Osteocyte (in vitro differentiated cells): Measurements from ENCODE around the gene CPN1. TPM values are rescaled to one million over a fixed set of nuclear protein-coding genes. Genes with fewer than 3 reads are reported as not detected.

ENCODE experiments used
- DNase-seq: peaks from one replicate; pipeline ENCODE4 v3.0.0; 2021; ENCODE audit warnings: mixed read lengths; ENCODE audit not compliant: unreplicated experiment; ENCODE audit errors: extremely low spot score
- H3K27ac Mint-ChIP-seq: one replicate; pipeline ENCODE4 v1.8.0; 2021; ENCODE audit warnings: mild to moderate bottlenecking, mixed read lengths; ENCODE audit not compliant: unreplicated experiment
- H3K27me3 Mint-ChIP-seq: one replicate; pipeline ENCODE4 v1.8.0; 2021; ENCODE audit warnings: mixed read lengths; ENCODE audit not compliant: unreplicated experiment
- H3K36me3 Mint-ChIP-seq: one replicate; pipeline ENCODE4 v1.8.0; 2021; ENCODE audit warnings: mixed read lengths; ENCODE audit not compliant: unreplicated experiment
- H3K4me1 Mint-ChIP-seq: one replicate; pipeline ENCODE4 v1.8.0; 2021; ENCODE audit warnings: mixed read lengths; ENCODE audit not compliant: unreplicated experiment
- H3K4me3 Mint-ChIP-seq: one replicate; pipeline ENCODE4 v1.8.0; 2021; ENCODE audit warnings: mild to moderate bottlenecking, moderate library complexity, mixed read lengths; ENCODE audit not compliant: unreplicated experiment
- H3K9me3 Mint-ChIP-seq: one replicate; pipeline ENCODE4 v1.8.0; 2021; ENCODE audit warnings: mixed read lengths; ENCODE audit not compliant: unreplicated experiment
- total RNA-seq: library from RNA; stranded (reverse); gene quantifications from 2 replicates; pipeline ENCODE4 v1.2.1, GENCODE V29; 2021
- TF ChIP-seq, protein P1 (sequence below): fragments of 200-600 bp; sonication (generic); IDR thresholded peaks from 2 replicates; pipeline ENCODE4 v1.5.0; 2021; ENCODE audit warnings: antibody characterized with exemption, mild to moderate bottlenecking, moderate library complexity

Gene CPN1
- total RNA-seq, 1 donor from 2014 or later, result not detected

DNA sequence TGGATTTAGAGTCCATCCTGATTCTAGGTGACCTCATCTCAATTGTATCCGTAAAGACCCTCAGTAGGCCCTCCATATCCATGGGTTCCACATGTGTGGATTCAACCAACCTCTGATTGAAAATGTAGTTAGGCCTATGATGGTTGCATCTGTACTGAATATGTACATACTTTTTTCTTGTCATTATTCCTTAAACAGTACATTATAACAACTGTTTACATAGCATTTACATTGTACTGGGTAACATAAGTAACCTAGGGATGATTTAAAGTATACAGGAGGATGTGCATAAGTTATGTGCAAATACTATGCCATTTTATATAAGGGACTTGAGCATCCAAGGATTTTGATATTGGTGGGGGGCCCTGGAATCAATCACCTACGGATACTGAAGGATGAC is 10.1 kb downstream of the CPN1 start:
- Mint-ChIP-seq H3K27me3 (peaks cover 29% of the 10 kb centered on the region), H3K4me3 (no peak overlapping the region), H3K4me1 (no peaks in the 10 kb centered on the region), H3K36me3 (no peaks in the 10 kb centered on the region), H3K27ac (no peak overlapping the region), H3K9me3 (no peaks in the 10 kb centered on the region)
- no peak for DNase-seq
- TF ChIP-seq, protein P1, sequence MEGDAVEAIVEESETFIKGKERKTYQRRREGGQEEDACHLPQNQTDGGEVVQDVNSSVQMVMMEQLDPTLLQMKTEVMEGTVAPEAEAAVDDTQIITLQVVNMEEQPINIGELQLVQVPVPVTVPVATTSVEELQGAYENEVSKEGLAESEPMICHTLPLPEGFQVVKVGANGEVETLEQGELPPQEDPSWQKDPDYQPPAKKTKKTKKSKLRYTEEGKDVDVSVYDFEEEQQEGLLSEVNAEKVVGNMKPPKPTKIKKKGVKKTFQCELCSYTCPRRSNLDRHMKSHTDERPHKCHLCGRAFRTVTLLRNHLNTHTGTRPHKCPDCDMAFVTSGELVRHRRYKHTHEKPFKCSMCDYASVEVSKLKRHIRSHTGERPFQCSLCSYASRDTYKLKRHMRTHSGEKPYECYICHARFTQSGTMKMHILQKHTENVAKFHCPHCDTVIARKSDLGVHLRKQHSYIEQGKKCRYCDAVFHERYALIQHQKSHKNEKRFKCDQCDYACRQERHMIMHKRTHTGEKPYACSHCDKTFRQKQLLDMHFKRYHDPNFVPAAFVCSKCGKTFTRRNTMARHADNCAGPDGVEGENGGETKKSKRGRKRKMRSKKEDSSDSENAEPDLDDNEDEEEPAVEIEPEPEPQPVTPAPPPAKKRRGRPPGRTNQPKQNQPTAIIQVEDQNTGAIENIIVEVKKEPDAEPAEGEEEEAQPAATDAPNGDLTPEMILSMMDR, result no peak

DNA sequence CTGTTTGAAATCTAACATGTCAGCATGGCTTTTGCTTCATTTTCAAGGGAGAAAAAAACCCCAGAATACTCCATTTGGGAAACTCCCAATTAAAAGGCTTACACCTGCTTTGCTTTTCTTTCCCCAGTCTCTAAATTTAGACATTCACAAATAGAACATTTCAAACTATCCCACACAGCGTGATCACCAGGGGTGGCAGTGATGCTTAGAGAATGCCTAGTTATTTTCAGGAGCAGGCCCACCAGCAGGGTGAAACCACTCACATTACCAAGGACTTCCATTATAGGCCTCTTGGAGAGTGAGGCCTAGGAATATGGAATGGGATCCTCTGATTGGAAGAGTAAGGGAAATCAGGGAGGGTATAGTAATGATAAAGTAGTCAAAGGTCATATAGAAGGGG is 14.2 kb downstream of the CPN1 start:
- Mint-ChIP-seq H3K36me3 (no peaks in the 10 kb centered on the region), H3K9me3 (no peaks in the 10 kb centered on the region), H3K27ac (no peak overlapping the region), H3K4me1 (peaks cover 3% of the 10 kb centered on the region), H3K27me3 (peaks cover 25% of the 10 kb centered on the region), H3K4me3 (no peak overlapping the region)
- no peak for DNase-seq
- TF ChIP-seq, protein P1, result no peak

DNA sequence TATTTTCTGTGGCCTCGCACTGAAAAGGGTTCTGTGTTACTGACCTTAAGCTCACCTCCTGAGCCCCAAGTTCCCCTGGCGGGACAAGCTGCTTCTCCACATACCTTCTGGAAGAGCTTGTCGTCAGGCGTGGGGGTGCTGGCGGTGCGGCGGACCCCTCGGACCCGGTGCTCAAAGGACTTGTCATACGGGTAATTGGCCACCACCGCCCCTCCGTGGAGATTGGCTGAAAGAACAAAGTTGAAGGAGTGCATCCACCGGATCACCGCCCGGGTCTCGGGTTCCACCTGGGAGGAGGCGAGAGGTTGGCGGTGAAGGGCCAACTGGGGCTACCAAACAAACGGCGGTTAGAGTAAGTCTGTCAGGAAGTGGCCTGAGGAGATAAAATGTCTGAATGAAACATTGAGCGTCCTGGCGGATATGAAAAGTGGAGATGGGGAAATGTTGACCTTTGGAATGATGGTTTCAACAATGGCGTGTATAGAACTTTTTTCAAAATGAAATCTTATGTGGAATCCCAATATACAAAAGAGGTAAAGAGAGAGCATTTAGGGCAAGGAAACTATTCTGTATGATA is 16.5 kb downstream of the CPN1 start:
- no peaks in the 10 kb centered on the region for H3K9me3 Mint-ChIP-seq
- H3K27me3 Mint-ChIP-seq, result peaks cover 7% of the 10 kb centered on the region
- peaks cover 3% of the 10 kb centered on the region for H3K4me1 Mint-ChIP-seq
- DNase-seq, result no peak
- H3K4me3 Mint-ChIP-seq, result no peak overlapping the region
- no peak overlapping the region for H3K27ac Mint-ChIP-seq
- TF ChIP-seq, protein P1, result no peak
- H3K36me3 Mint-ChIP-seq, result no peaks in the 10 kb centered on the region

DNA sequence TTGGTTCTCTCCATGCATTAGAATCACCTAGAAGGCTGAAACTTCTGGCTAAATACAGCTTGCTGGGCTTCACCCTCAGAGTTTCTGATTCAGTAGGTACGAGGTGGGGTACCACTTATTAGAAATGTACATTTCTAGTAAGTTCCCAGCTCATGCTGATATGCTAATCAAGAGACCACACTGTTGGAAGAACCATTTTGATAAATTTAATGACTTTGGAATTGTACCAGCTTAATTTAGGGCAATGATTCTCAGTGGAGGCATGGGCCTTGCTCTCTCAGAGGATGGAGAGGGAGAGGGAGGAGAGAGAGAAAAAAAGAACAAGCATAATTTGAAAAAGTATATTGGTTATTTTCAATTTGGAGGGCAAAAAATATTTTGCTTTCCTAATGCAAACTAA is 20.3 kb downstream of the CPN1 start:
- Mint-ChIP-seq H3K27ac (no peak overlapping the region), H3K9me3 (no peaks in the 10 kb centered on the region), H3K4me3 (no peak overlapping the region), H3K36me3 (no peaks in the 10 kb centered on the region), H3K4me1 (peaks cover 3% of the 10 kb centered on the region), H3K27me3 (peaks cover 14% of the 10 kb centered on the region)
- TF ChIP-seq, protein P1, result no peak
- DNase-seq, result no peak

DNA sequence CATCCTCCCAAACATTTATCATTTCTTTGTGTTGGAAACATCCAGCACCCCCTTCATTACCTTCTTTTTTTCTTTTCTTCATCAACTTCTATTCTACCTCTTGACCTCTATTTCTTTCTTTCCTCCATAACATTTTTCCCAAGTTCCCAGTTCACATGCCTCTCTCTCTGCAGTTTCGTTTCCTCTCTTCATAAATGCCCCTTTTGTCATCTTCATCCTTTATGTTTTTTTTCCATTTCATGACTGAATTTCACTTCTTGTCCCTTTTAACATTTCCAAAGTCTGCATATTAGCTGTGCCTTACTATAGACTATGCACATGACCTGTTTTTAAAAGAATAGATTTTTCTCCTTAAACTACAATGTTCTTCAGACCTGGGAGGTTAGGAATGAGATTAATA is 23.7 kb downstream of the CPN1 start:
- no peak for DNase-seq
- Mint-ChIP-seq H3K27me3 (peaks cover 26% of the 10 kb centered on the region), H3K4me3 (no peak overlapping the region), H3K36me3 (no peaks in the 10 kb centered on the region), H3K27ac (no peak overlapping the region), H3K9me3 (peaks cover 5% of the 10 kb centered on the region), H3K4me1 (no peaks in the 10 kb centered on the region)
- TF ChIP-seq, protein P1, result no peak
